ENCODE measurements around the gene BTNL9. TPM values are rescaled to one million over a fixed set of nuclear protein-coding genes. Genes with fewer than 3 reads are reported as not detected.
"Not testable (repeated sequence)": the region's sequence is repeated elsewhere in the genome, so short reads cannot be mapped to it uniquely, and the experiment has no call there.

BTNL9 gene
- total RNA-seq, 2 donors from 2014 or later, result 0.16 TPM; not detected in 1

DNA sequence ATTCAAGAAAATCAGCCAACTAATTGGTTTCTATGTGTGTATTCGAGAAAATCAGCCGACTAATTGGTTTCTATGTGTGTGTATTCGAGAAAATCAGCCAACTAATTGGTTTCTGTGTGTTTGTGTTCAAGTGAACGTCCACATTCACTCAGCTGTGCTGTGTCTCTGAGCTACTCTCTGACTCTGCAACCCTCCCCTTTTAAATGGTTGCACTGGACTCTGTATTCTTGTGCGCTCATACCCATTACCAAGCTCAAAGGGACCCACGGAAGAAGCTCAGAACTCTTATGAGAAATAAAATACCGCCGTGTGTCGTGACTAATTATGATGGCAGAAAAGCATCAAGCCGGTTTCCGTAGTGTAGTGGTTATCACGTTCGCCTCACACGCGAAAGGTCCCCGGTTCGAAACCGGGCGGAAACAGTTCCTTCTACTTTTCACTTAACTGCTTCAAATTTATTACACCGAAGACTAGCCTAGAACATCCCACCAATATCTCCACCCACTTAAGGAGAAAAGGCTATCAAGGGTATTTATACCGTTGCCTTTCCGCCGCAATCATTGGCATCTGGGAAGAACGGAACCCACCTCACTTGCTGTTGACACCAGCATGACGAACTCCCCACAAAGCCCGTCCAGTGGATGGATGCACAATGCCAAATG, 56.8 kb downstream of the BTNL9 start:
- H3K4me3 Mint-ChIP-seq, H3K4me1 Mint-ChIP-seq, H3K9me3 Mint-ChIP-seq, H3K27ac Mint-ChIP-seq: not testable (repeated sequence)
- Mint-ChIP-seq H3K36me3 (ENCODE audit: low read depth) (peaks cover 10% of the 10 kb centered on the region), H3K27me3 (peaks cover 24% of the 10 kb centered on the region)
- ATAC-seq (replicated peaks), result peak; percentile 34

DNA sequence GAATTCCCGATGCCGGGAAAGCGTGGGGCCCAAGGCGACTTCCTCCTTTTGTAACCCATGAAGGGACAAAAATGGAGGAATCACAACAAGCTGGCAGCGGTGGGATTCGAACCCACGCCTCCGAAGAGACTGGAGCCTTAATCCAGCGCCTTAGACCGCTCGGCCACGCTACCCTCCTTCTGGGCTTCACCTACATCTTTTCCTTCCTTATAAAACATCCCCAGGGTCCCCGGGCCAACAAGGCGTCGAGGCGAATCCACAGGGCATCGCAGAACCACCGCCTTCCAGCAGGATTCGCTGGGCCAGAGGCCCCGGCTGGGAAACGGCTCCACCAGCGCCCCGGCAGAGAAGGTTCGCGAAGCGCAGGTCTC, 57.3 kb downstream of the BTNL9 start:
- peaks cover 18% of the 10 kb centered on the region for H3K27me3 Mint-ChIP-seq
- not testable (repeated sequence) for H3K4me1 Mint-ChIP-seq; ATAC-seq (replicated peaks); H3K9me3 Mint-ChIP-seq; H3K27ac Mint-ChIP-seq; H3K4me3 Mint-ChIP-seq
- peaks cover 10% of the 10 kb centered on the region for H3K36me3 Mint-ChIP-seq (ENCODE audit: low read depth)

DNA sequence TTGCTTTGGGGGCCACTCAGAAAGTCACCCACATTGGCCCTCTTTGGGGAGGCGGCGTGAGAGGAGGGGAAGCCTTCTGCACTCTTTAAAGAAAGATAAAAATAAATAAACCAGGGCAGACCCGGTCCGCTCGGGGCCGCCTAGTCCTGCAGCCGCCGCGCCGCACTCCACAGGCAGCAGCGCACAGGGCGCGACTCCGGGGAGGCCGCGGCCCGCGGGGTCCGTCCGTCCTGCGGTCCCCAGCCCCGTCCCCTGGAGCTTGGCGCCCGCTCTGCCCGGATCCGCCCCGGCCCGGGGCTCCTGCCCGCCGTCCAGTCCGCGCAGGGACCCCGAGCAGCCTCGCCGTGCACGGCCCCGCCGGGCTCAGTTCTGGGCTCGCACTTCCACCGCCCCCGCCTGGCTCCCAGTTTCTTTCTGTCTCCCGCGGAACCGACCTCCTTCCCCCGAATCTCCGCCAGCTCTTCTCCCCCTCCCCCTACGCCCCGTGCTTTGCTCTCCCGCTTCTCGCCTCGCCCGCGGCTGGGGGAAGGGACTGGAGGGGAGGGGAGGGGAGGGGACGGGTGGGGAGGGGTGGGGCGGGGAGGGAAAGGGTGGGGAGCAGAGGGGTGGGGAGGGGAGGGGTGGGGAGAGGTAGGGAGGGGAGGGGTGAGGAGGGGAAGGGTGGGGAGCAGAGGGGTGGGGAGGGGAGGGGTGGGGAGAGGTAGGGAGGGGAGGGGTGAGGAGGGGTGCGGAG, 57.9 kb downstream of the BTNL9 start:
- H3K9me3 Mint-ChIP-seq; H3K4me1 Mint-ChIP-seq; H3K4me3 Mint-ChIP-seq; ATAC-seq (replicated peaks); H3K27ac Mint-ChIP-seq: not testable (repeated sequence)
- peaks cover 10% of the 10 kb centered on the region for H3K36me3 Mint-ChIP-seq (ENCODE audit: low read depth)
- peaks cover 15% of the 10 kb centered on the region for H3K27me3 Mint-ChIP-seq

DNA sequence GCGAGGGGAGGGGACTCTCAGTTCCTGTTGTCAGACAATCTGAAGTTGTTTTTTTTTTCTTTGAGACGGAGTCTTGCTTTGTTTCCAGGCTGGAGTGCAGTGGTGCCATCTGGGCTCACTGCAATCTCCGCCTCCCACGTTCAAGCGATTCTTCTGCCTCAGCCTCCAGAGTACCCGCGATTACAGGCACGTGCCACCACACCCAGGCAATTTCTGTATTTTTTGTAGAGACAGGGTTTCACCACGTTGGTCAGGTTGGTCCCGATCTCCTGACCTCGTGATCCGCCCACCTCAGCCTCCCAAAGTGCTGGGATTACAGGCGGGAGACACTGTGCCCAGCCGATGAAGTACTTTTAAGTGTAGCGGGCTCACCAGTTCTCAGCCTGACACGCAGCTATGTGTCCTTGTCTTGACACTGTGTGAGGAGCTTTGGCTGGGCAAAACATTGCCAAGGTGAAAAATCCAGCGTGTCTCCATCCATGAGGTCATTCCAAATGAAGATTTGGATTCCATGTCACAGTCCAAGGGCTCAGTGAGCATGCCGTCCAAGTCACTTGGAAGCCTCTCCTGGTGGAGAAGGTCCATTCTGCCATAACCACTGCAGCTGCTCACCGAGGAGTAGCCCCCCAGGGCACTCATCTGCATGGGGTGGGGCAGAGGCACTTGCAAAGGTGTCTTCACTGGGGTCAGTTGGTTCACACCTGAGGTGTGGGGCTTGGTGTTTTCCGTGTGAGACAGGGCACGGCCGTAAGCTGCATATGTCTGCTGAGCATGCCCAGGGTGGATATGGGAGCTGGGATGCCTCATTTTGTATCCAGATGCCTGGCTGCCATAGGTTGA, 58.9 kb downstream of the BTNL9 start:
- no peak for ATAC-seq (replicated peaks)
- Mint-ChIP-seq H3K27ac (no peak overlapping the region), H3K4me3 (no peak overlapping the region), H3K4me1 (peaks cover under 1% of the 10 kb centered on the region), H3K27me3 (peaks cover 12% of the 10 kb centered on the region), H3K9me3 (no peaks in the 10 kb centered on the region), H3K36me3 (ENCODE audit: low read depth) (peaks cover 10% of the 10 kb centered on the region)

DNA sequence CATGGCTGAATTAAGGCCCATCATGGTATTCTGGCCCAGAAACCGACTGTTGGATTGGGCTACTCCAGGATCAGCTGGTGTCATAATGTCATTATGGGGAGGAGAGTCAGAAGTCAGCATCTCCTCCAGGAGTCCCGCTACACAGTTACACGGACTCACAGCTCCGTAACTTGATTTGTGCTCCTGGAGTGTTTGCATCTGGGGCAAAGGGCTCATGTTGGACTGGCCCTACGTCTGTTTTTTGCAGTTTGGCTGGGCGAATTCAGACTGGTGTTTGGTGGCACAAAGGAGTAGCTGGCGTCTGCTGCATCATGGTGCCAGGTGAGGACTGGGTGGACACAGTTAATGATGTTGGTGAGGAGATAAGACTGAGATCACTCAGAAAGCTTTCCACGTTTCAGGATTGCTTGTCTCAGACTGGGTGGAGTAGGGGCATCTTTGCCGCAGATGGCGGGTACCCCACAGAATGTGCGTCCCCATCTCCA, 59.6 kb downstream of the BTNL9 start:
- Mint-ChIP-seq H3K4me3 (no peak overlapping the region), H3K27ac (no peak overlapping the region)
- no peak for ATAC-seq (replicated peaks)

DNA sequence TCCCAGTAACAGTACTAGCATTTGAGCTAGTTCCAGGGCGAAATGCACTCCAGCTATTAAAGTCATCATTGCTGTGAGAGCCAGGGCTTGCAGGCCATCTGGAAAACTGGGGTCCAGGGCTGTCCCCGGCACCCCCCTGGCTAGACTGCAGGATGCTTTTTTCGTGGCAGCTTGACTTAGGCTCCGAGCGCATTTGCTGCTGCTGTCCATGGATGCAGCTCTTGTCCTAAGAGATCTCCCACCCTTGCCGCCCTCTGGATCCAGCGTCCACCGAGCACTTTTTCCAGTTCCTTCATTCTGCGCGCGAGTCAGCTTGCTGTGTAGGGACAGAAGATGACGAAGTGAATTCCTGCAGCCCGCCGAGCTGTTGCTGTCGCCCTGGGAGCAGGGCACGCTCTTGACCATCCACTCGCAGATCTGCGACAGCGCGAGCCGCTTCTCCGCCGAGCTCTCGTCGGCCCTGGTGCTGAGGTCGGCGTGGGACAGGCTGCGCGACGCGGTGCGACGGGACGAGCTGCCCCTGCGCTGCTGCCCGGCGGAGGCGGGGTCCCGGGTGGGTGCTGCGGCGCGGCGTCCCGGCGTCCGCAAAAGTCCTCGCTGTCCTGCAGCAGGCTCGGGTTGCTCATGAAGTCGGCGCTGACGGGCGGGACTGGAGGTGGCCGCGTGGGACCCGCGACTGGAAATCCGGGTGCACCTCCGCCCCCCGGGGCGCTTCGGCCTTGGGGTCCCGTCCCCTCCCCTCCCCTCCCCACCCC, 60.2 kb downstream of the BTNL9 start:
- peaks cover 5% of the 10 kb centered on the region for H3K4me1 Mint-ChIP-seq
- no peak overlapping the region for H3K4me3 Mint-ChIP-seq
- ATAC-seq (replicated peaks), result no peak
- peaks cover 10% of the 10 kb centered on the region for H3K36me3 Mint-ChIP-seq (ENCODE audit: low read depth)
- no peak overlapping the region for H3K27ac Mint-ChIP-seq
- H3K9me3 Mint-ChIP-seq, result peaks cover 3% of the 10 kb centered on the region
- H3K27me3 Mint-ChIP-seq, result peaks cover 19% of the 10 kb centered on the region

More for the DNA sequence above, 59.6 kb downstream of the BTNL9 start:
- peaks cover 10% of the 10 kb centered on the region for H3K36me3 Mint-ChIP-seq (ENCODE audit: low read depth)
- H3K4me1 Mint-ChIP-seq, result peaks cover 5% of the 10 kb centered on the region
- peaks cover 18% of the 10 kb centered on the region for H3K27me3 Mint-ChIP-seq
- peaks cover 3% of the 10 kb centered on the region for H3K9me3 Mint-ChIP-seq

DNA sequence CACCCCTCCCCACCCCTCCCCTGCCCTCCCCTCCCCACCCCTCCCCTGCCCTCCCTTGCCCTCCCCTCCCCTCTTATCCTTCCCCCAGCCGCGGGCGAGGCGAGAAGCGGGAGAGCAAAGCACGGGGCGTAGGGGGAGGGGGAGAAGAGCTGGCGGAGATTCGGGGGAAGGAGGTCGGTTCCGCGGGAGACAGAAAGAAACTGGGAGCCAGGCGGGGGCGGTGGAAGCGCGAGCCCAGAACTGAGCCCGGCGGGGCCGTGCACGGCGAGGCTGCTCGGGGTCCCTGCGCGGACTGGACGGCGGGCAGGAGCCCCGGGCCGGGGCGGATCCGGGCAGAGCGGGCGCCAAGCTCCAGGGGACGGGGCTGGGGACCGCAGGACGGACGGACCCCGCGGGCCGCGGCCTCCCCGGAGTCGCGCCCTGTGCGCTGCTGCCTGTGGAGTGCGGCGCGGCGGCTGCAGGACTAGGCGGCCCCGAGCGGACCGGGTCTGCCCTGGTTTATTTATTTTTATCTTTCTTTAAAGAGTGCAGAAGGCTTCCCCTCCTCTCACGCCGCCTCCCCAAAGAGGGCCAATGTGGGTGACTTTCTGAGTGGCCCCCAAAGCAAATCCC, 61.1 kb downstream of the BTNL9 start:
- ATAC-seq (replicated peaks); H3K9me3 Mint-ChIP-seq; H3K4me3 Mint-ChIP-seq; H3K4me1 Mint-ChIP-seq; H3K27ac Mint-ChIP-seq: not testable (repeated sequence)
- Mint-ChIP-seq H3K27me3 (peaks cover 24% of the 10 kb centered on the region), H3K36me3 (ENCODE audit: low read depth) (peaks cover 10% of the 10 kb centered on the region)

DNA sequence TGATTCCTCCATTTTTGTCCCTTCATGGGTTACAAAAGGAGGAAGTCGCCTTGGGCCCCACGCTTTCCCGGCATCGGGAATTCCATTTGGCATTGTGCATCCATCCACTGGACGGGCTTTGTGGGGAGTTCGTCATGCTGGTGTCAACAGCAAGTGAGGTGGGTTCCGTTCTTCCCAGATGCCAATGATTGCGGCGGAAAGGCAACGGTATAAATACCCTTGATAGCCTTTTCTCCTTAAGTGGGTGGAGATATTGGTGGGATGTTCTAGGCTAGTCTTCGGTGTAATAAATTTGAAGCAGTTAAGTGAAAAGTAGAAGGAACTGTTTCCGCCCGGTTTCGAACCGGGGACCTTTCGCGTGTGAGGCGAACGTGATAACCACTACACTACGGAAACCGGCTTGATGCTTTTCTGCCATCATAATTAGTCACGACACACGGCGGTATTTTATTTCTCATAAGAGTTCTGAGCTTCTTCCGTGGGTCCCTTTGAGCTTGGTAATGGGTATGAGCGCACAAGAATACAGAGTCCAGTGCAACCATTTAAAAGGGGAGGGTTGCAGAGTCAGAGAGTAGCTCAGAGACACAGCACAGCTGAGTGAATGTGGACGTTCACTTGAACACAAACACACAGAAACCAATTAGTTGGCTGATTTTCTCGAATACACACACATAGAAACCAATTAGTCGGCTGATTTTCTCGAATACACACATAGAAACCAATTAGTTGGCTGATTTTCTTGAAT, 62.0 kb downstream of the BTNL9 start:
- H3K4me1 Mint-ChIP-seq; H3K27ac Mint-ChIP-seq; H3K9me3 Mint-ChIP-seq; H3K4me3 Mint-ChIP-seq; ATAC-seq (replicated peaks): not testable (repeated sequence)
- H3K27me3 Mint-ChIP-seq, result peaks cover 28% of the 10 kb centered on the region
- H3K36me3 Mint-ChIP-seq (ENCODE audit: low read depth), result peaks cover 10% of the 10 kb centered on the region

DNA sequence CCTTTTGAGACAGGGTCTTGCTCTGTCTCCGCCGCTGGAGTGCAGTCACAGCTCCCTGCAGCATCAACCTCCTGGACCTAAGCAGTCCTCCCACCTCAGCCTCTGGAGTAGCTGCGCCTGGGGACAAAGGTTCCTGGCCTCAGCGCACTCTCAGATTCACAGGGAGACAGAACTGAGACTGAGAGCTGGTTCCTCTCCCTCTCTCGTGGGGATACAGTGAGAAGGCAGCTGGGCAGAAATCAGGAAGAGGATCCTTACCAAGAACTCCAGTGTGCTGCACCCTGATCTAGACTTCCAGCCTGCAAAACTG, 64.1 kb downstream of the BTNL9 start:
- ATAC-seq (replicated peaks); H3K4me1 Mint-ChIP-seq; H3K9me3 Mint-ChIP-seq: not testable (repeated sequence)
- Mint-ChIP-seq H3K36me3 (ENCODE audit: low read depth) (peaks cover 10% of the 10 kb centered on the region), H3K4me3 (peak overlapping the region; percentile 71), H3K27ac (peak overlapping the region; percentile 75), H3K27me3 (peaks cover 40% of the 10 kb centered on the region)

DNA sequence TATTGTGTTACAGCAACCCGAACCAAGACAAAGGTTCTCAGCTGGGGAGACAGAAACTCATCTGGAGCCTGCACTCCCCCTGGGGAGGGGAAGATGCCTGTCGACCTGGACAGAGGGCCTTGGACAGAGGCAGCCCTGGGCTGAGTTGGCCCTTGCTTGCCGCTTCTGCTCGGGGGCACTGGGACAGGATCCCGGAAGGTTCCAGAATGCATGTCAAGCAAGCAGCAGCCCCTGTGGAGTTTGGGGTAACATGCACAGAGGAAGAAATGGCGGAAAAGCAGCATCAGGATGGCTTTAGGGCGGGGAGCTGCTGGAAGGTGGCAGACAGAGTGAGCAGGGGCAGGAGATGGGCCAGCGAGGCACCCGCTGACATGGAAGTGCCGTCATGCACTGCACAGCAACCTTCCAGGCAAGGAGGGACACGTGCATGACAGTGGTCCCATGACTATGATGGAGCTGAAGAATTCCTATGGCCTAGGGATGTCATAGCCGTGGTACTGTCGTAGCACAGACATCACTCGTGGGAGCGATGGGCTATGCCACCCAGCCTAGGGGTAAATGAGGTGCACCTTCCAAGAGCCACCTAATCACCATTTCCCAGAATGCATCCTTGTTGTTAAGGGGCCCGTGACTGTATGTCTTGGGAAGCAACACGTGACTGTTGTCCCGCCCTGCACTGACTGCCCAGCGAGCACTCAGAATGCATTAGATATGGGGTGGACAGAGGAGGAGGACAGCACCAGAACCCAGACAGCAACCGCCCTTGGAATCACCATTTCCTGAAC, 64.7 kb downstream of the BTNL9 start:
- H3K36me3 Mint-ChIP-seq (ENCODE audit: low read depth); H3K9me3 Mint-ChIP-seq; H3K27ac Mint-ChIP-seq; H3K4me1 Mint-ChIP-seq; ATAC-seq (replicated peaks): not testable (repeated sequence)
- peak overlapping the region; percentile 71 for H3K4me3 Mint-ChIP-seq
- peaks cover 39% of the 10 kb centered on the region for H3K27me3 Mint-ChIP-seq

DNA sequence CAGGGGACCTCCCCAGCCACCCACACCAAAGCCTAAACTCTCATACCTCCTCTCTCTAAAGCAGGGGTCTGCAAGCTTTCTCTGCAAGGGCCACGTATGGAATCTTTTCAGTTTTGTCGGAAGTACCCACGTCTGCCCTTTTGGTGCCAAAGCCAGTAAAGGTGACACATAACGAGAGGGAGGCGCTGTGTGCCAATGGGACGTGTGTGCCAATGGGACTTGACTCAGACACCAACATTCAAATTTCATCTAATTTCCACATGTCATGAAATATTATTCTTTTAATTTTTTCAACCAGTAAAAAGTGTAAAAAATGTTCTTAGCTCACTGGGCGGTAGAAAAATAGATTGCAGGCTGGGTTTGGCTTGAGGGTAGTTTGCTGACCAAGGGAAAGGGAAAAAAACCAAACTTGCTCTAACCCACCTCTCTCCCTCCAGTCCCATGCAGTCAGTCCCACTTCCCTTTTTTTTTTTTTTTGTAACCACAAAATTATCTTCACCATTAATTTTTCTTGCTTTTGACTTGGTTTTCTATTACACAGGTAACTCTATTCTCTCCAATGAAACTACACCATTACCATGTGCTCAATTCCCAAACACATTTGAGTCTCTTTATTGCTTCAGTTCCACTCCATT, 65.4 kb downstream of the BTNL9 start:
- Mint-ChIP-seq H3K9me3 (peaks cover 3% of the 10 kb centered on the region), H3K4me3 (no peak overlapping the region), H3K27me3 (peaks cover 42% of the 10 kb centered on the region), H3K36me3 (ENCODE audit: low read depth) (no peaks in the 10 kb centered on the region), H3K27ac (no peak overlapping the region), H3K4me1 (peaks cover 5% of the 10 kb centered on the region)
- no peak for ATAC-seq (replicated peaks)

DNA sequence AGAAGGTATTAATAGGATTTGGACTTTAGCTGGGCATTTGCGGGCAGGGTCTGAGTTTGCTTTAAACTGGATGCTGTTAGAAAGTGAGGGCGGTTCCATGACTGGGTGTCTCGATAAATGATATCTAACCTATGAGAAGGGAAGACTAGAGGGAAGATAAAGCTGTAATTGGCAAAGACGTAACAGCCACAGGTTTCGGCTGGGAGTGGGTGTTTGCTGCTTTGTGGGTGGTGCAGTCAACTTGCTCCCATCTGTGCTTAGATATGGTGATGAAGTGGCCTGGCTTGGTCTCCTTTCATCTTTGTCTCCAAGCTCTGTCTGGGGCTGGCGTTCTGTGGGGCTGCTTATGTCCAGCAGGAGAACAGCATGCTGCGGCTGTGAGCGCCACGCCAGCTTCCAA, 67.6 kb downstream of the BTNL9 start:
- no peak overlapping the region for H3K4me3 Mint-ChIP-seq
- H3K36me3 Mint-ChIP-seq (ENCODE audit: low read depth), result no peaks in the 10 kb centered on the region
- H3K27ac Mint-ChIP-seq, result no peak overlapping the region
- H3K27me3 Mint-ChIP-seq, result peaks cover 54% of the 10 kb centered on the region
- peaks cover 3% of the 10 kb centered on the region for H3K9me3 Mint-ChIP-seq
- no peak for ATAC-seq (replicated peaks)
- peaks cover 5% of the 10 kb centered on the region for H3K4me1 Mint-ChIP-seq

All from activated T-helper 17 cell treated with anti-CD3 and anti-CD28 coated beads, Interleukin-2, amount 50 U/mL, for 72 hours (primary cell).